ENCODE measurements around the gene LSM12. TPM values are rescaled to one million over a fixed set of nuclear protein-coding genes. Genes with fewer than 3 reads are reported as not detected.

LSM12 gene
- total RNA-seq, 1 donor from 2014 or later, result 57.3 TPM

DNA sequence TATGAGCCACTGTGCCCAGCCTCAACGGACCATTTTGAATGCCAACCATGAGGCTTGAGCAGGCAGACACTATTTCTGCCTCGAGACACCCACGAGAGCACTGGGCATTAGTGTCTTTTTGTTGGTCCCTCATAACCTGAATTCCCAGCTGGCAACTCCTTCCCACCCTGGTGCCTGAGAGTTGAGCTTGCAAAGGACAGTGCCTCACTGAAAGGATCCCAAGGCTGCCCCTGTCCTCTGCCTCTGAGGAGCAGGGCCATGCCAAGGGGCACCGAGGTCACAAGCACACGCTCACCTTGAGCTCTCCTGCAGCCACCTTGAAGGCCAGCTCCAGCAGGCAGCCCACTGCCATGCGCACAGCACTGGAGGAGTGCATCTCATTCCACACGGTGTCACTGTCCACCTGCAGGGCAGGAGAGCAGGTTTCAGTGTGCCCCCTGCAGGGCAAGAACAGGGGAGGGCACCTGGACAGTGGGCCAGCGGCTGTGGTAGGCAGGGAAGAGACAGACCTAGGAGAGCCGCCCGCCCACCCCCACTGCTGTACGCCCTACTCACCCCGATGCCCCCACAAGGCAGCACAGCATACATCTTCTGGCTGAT lies 16.9 kb upstream of the LSM12 start:
- DNase-seq, result no peak
- H3K27me3 Mint-ChIP-seq, result no peaks in the 10 kb centered on the region
- no peak overlapping the region for H3K27ac Mint-ChIP-seq
- ATAC-seq (ENCODE audit: low read depth), result no peak
- H3K9me3 Mint-ChIP-seq, result no peaks in the 10 kb centered on the region
- intact Hi-C loops (cut with micrococcal nuclease), result no loop called here
- H3K4me1 Mint-ChIP-seq, result peaks cover 3% of the 10 kb centered on the region
- H3K36me3 Mint-ChIP-seq (ENCODE audit: low read depth), result peaks cover 68% of the 10 kb centered on the region
- POLR2A ChIA-PET, result no interaction called here
- H3K4me3 Mint-ChIP-seq, result no peak overlapping the region
- CTCF ChIA-PET, result interaction anchor here (1.3 kb wide), 1 partner anchor 13 kb away, joined by 3 read pairs; the partner anchor contains the start of gene G6PC3
- no peak for TF ChIP-seq CTCF (IDR thresholded peaks at IDR 0.05)

GRCh38 chr17:44082256-44082927 lies 15.9 kb upstream of the LSM12 start:
- intact Hi-C loops (cut with micrococcal nuclease), result no loop called here
- Mint-ChIP-seq H3K4me3 (no peak overlapping the region), H3K27me3 (no peaks in the 10 kb centered on the region), H3K27ac (no peak overlapping the region), H3K4me1 (peaks cover 3% of the 10 kb centered on the region), H3K36me3 (ENCODE audit: low read depth) (peaks cover 68% of the 10 kb centered on the region), H3K9me3 (no peaks in the 10 kb centered on the region)
- POLR2A ChIA-PET, result no interaction called here
- no peak for ATAC-seq (ENCODE audit: low read depth)
- TF ChIP-seq CTCF (IDR thresholded peaks at IDR 0.05), result no peak
- no peak for DNase-seq
- CTCF ChIA-PET, result no interaction called here

DNA sequence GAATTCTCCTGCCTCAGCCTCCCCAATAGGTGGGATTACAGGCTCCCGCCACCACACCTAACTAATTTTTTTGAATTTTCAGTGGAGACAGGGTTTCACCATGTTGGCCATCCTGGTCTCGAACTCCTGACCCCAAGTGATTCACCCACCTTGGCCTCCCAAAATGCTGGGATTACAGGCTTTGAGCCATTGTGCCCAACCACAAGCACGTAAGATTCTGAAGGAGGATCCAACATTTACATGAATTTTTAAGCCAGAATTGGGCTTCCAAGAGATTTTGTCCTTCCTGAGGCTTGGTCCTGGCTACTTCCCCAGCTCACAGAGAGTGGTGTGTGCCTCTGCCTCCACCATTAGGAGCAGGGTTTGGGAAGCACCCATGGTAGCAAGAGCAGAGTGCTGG lies 15.2 kb upstream of the LSM12 start:
- CTCF ChIA-PET, result no interaction called here
- no peak overlapping the region for H3K27ac Mint-ChIP-seq
- H3K36me3 Mint-ChIP-seq (ENCODE audit: low read depth), result peaks cover 67% of the 10 kb centered on the region
- intact Hi-C loops (cut with micrococcal nuclease), result no loop called here
- H3K9me3 Mint-ChIP-seq, result no peaks in the 10 kb centered on the region
- no peak overlapping the region for H3K4me3 Mint-ChIP-seq
- no peak for TF ChIP-seq CTCF (IDR thresholded peaks at IDR 0.05)
- DNase-seq, result no peak
- POLR2A ChIA-PET, result no interaction called here
- H3K27me3 Mint-ChIP-seq, result no peaks in the 10 kb centered on the region
- no peak for ATAC-seq (ENCODE audit: low read depth)
- peaks cover 3% of the 10 kb centered on the region for H3K4me1 Mint-ChIP-seq

DNA sequence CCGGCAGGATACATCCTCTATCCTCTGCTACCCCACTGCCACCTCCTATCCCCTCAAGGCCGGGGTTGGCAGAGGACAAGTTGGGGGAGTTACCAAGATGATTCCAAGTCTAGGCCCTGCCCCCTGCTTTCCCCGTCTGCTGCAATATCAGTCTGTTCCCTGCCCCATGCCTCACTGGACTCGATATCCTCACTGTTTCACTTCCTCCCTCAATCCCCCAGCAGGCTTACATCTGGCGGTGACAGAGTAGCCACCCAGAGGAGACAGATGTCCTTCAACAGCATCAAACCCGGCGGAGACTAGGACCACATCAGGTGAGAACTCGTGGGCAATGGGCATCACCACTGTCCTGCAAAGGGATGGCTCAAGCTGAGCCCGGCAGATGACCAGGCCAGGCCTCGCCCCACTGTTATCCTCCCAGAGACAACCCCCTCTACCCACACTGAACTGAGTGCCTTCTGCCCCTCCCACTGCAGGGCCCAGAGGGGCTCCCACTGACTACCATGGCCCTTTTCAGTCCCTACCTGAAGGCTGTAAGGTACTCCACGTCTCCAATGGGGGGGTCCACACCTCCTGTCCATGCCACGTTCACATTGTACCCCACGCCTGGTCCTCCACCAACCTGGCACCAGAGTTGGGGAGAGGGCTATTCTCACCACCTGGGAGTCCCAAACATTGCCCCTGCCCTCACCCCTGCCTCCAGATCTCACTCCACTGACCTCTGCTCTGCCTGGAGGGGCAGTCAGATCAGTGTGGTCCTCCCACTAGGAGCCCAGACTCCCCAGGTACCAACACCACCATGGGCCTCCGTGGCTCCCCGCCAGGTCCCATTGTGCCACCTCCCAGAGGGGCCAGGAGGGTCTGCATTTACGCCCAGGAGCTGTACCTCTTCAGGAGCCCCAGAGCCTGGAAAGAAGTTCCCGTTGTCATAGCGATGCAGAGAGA lies 13.7 kb upstream of the LSM12 start:
- ChIA-PET POLR2A (no interaction called here), CTCF (no interaction called here)
- Mint-ChIP-seq H3K4me1 (peaks cover 3% of the 10 kb centered on the region), H3K9me3 (no peaks in the 10 kb centered on the region), H3K36me3 (ENCODE audit: low read depth) (peaks cover 77% of the 10 kb centered on the region), H3K27me3 (no peaks in the 10 kb centered on the region), H3K4me3 (no peak overlapping the region), H3K27ac (no peak overlapping the region)
- intact Hi-C loops (cut with micrococcal nuclease), result no loop called here
- no peak for TF ChIP-seq CTCF (IDR thresholded peaks at IDR 0.05)
- no peak for DNase-seq
- no peak for ATAC-seq (ENCODE audit: low read depth)

DNA sequence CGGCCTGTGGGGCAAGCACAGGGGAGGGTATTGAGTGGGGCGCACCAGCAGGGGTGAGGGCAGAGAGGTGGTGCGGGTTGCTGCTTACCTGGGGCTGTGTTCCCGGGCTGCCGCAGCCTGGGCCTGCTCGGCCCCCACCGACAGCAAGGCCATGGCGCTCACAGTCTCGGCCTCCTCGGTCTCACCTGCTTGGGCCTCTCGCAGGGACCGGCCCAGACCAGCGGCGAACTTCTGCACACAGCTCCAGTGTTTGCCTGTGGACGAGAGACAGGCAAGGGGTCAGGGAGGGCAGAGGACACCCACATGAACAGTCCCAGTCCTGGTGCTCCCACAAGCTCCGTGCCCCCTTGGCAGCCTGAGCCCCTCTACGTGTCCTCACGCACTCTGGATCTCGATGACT lies 11.9 kb upstream of the LSM12 start:
- peaks cover 3% of the 10 kb centered on the region for H3K4me1 Mint-ChIP-seq
- DNase-seq, result no peak
- no peak overlapping the region for H3K4me3 Mint-ChIP-seq
- no peak for TF ChIP-seq CTCF (IDR thresholded peaks at IDR 0.05)
- ATAC-seq (ENCODE audit: low read depth), result no peak
- intact Hi-C loops (cut with micrococcal nuclease), result no loop called here
- H3K9me3 Mint-ChIP-seq, result no peaks in the 10 kb centered on the region
- H3K36me3 Mint-ChIP-seq (ENCODE audit: low read depth), result peaks cover 72% of the 10 kb centered on the region
- POLR2A ChIA-PET, result no interaction called here
- H3K27me3 Mint-ChIP-seq, result no peaks in the 10 kb centered on the region
- H3K27ac Mint-ChIP-seq, result no peak overlapping the region
- CTCF ChIA-PET, result no interaction called here
